ENCODE results near the gene UBE2D3. TPM values are rescaled to one million over a fixed set of nuclear protein-coding genes. Genes with fewer than 3 reads are reported as not detected.

Gene UBE2D3
- total RNA-seq, 1 donor from 2014 or later, result 340 TPM

- peak overlapping the region; percentile 98 for H3K9ac ChIP-seq (ENCODE audit: low read length)
- peak overlapping the region; percentile 99 for H3K4me3 ChIP-seq (ENCODE audit: insufficient read depth, low read depth, low read length)
- H3K36me3 ChIP-seq (ENCODE audit: insufficient read depth, low read length), result no peaks in the 10 kb centered on the region
- H3K9me3 ChIP-seq (ENCODE audit: insufficient read depth, low read depth, low read length), result no peaks in the 10 kb centered on the region
- no peaks in the 10 kb centered on the region for H3K27me3 ChIP-seq (ENCODE audit: insufficient read depth, low read length)
- H3K4me2 ChIP-seq (ENCODE audit: low read length), result peak overlapping the region; percentile 93
- TF ChIP-seq EZH2 (IDR thresholded peaks at IDR 0.05; ENCODE audit: insufficient read depth, low read length), result no peak
- no peak for TF ChIP-seq CTCF (IDR thresholded peaks at IDR 0.05; ENCODE audit: insufficient read depth, low read depth, low read length)
- peak overlapping the region; percentile 99 for H3K27ac ChIP-seq (ENCODE audit: low read depth, low read length)
- Mint-ChIP-seq H3K4me3 (ENCODE audit: unreplicated experiment) (no peak overlapping the region), H3K4me1 (ENCODE audit: low read depth, unreplicated experiment) (peaks cover 24% of the 10 kb centered on the region), H3K27ac (ENCODE audit: unreplicated experiment) (peak overlapping the region; percentile 68), H3K36me3 (ENCODE audit: low read depth, unreplicated experiment) (peaks cover 2% of the 10 kb centered on the region), H3K9me3 (ENCODE audit: unreplicated experiment) (no peaks in the 10 kb centered on the region), H3K27me3 (ENCODE audit: low read depth, unreplicated experiment) (no peaks in the 10 kb centered on the region)
- H2AFZ ChIP-seq (ENCODE audit: low read depth, low read length), result no peak overlapping the region
- peaks cover 72% of the 10 kb centered on the region for H4K20me1 ChIP-seq (ENCODE audit: insufficient read depth, low read length)
- peaks cover 85% of the 10 kb centered on the region for H3K79me2 ChIP-seq (ENCODE audit: insufficient read depth, low read length)
- DNase-seq (ENCODE audit: low read depth), result no peak
- peaks cover 41% of the 10 kb centered on the region for H3K4me1 ChIP-seq (ENCODE audit: insufficient read depth, low read length)
- FAIRE-seq, result no peak
Measured at GRCh38 chr4:102824398-102824797, 3.0 kb downstream of the UBE2D3 start.

- Histone ChIP-seq H3K4me1 (ENCODE audit: insufficient read depth, low read length) (peaks cover 38% of the 10 kb centered on the region), H3K4me3 (ENCODE audit: insufficient read depth, low read depth, low read length) (peak overlapping the region; percentile 99), H3K36me3 (ENCODE audit: insufficient read depth, low read length) (no peaks in the 10 kb centered on the region), H3K79me2 (ENCODE audit: insufficient read depth, low read length) (peaks cover 85% of the 10 kb centered on the region), H3K4me2 (ENCODE audit: low read length) (peak overlapping the region; percentile 93), H3K27me3 (ENCODE audit: insufficient read depth, low read length) (no peaks in the 10 kb centered on the region), H2AFZ (ENCODE audit: low read depth, low read length) (no peak overlapping the region), H4K20me1 (ENCODE audit: insufficient read depth, low read length) (peaks cover 77% of the 10 kb centered on the region), H3K9me3 (ENCODE audit: insufficient read depth, low read depth, low read length) (no peaks in the 10 kb centered on the region), H3K27ac (ENCODE audit: low read depth, low read length) (no peak overlapping the region), H3K9ac (ENCODE audit: low read length) (peak overlapping the region; percentile 98)
- Mint-ChIP-seq H3K27me3 (ENCODE audit: low read depth, unreplicated experiment) (no peaks in the 10 kb centered on the region), H3K27ac (ENCODE audit: unreplicated experiment) (no peak overlapping the region), H3K4me3 (ENCODE audit: unreplicated experiment) (no peak overlapping the region), H3K9me3 (ENCODE audit: unreplicated experiment) (no peaks in the 10 kb centered on the region), H3K36me3 (ENCODE audit: low read depth, unreplicated experiment) (peaks cover 2% of the 10 kb centered on the region), H3K4me1 (ENCODE audit: low read depth, unreplicated experiment) (peaks cover 25% of the 10 kb centered on the region)
- FAIRE-seq (no peak), DNase-seq (ENCODE audit: low read depth) (no peak)
- TF ChIP-seq EZH2 (IDR thresholded peaks at IDR 0.05; ENCODE audit: insufficient read depth, low read length), result no peak
- no peak for TF ChIP-seq CTCF (IDR thresholded peaks at IDR 0.05; ENCODE audit: insufficient read depth, low read depth, low read length)
Measured at GRCh38 chr4:102823897-102824296, 3.5 kb downstream of the UBE2D3 start.

DNA sequence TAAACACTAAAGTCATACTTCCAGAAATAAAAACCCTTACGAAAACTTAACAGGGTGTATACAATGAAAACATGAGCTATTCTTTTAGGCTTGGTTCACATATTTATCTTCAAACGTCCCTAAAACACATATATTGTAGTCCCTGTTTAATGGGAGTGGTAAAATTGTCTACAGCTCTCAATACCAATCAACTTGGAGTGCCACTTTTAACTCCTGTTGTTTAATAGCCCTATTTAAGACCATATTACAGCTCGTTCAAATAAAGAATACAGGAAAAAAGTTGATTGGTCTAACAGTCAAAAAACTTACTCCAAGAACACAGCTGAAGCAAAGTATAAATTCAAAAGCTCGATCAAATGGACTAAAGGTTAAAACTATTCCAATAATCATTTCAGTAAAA lies 3.9 kb downstream of the UBE2D3 start:
- H3K27ac ChIP-seq (ENCODE audit: low read depth, low read length), result no peak overlapping the region
- peak overlapping the region; percentile 32 for H3K9ac ChIP-seq (ENCODE audit: low read length)
- H4K20me1 ChIP-seq (ENCODE audit: insufficient read depth, low read length), result peaks cover 81% of the 10 kb centered on the region
- Mint-ChIP-seq H3K9me3 (ENCODE audit: unreplicated experiment) (no peaks in the 10 kb centered on the region), H3K4me1 (ENCODE audit: low read depth, unreplicated experiment) (peaks cover 29% of the 10 kb centered on the region), H3K4me3 (ENCODE audit: unreplicated experiment) (no peak overlapping the region), H3K27me3 (ENCODE audit: low read depth, unreplicated experiment) (no peaks in the 10 kb centered on the region), H3K27ac (ENCODE audit: unreplicated experiment) (peak overlapping the region; percentile 30), H3K36me3 (ENCODE audit: low read depth, unreplicated experiment) (peaks cover 2% of the 10 kb centered on the region)
- H3K27me3 ChIP-seq (ENCODE audit: insufficient read depth, low read length), result no peaks in the 10 kb centered on the region
- H3K4me1 ChIP-seq (ENCODE audit: insufficient read depth, low read length), result peaks cover 34% of the 10 kb centered on the region
- TF ChIP-seq EZH2 (IDR thresholded peaks at IDR 0.05; ENCODE audit: insufficient read depth, low read length) (no peak), CTCF (IDR thresholded peaks at IDR 0.05; ENCODE audit: insufficient read depth, low read depth, low read length) (no peak)
- no peaks in the 10 kb centered on the region for H3K36me3 ChIP-seq (ENCODE audit: insufficient read depth, low read length)
- H2AFZ ChIP-seq (ENCODE audit: low read depth, low read length), result no peak overlapping the region
- H3K79me2 ChIP-seq (ENCODE audit: insufficient read depth, low read length), result peaks cover 88% of the 10 kb centered on the region
- H3K4me2 ChIP-seq (ENCODE audit: low read length), result peak overlapping the region; percentile 93
- FAIRE-seq (no peak), DNase-seq (ENCODE audit: low read depth) (no peak)
- peak overlapping the region; percentile 99 for H3K4me3 ChIP-seq (ENCODE audit: insufficient read depth, low read depth, low read length)
- H3K9me3 ChIP-seq (ENCODE audit: insufficient read depth, low read depth, low read length), result no peaks in the 10 kb centered on the region
